ENCODE results near the gene MOG. TPM values are rescaled to one million over a fixed set of nuclear protein-coding genes. Genes with fewer than 3 reads are reported as not detected.

Gene MOG
- total RNA-seq, 6 experiments from 2014 or later = not detected

- Histone ChIP-seq H3K4me1 (no peaks in the 10 kb centered on the region), H3K36me3 (no peaks in the 10 kb centered on the region), H3K9me3 (no peaks in the 10 kb centered on the region), H3K27ac (no peak overlapping the region), H3K4me3 (no peak overlapping the region), H3K27me3 (peaks cover 0 to 5% of the 10 kb centered on the region in 2 donors)
- DNase-seq (no peak), ATAC-seq (no peak)
- intact Hi-C loops (cut with DNase I) = no loop called here
- 41% methylated on average over 7 of the region's 7 CpGs for WGBS (ENCODE audit: insufficient coverage, low coverage, low lambda C conversion rate, missing lambda C conversion rate)
- TF ChIP-seq POLR2A (IDR thresholded peaks at IDR 0.05) (no peak), CTCF (IDR thresholded peaks at IDR 0.05) (no peak)
These were observed 31.5 kb upstream of the MOG start for GRCh38 chr6:29625337-29625930.

- H3K27ac ChIP-seq = peak overlapping the region in 2 of 3 donors; percentile 28 to 47
- TF ChIP-seq CTCF (IDR thresholded peaks at IDR 0.05) (no peak), POLR2A (IDR thresholded peaks at IDR 0.05) (no peak)
These were observed 29.7 kb upstream of the MOG start for GRCh38 chr6:29626948-29627754.

GRCh38 chr6:29627755-29628418, 29.0 kb upstream of the MOG start:
- TF ChIP-seq POLR2A (IDR thresholded peaks at IDR 0.05) (peak; percentile 34), CTCF (IDR thresholded peaks at IDR 0.05) (no peak)
- DNase-seq (peak; percentile 59 to 82 (median 68)), ATAC-seq (peak; percentile 41 to 58 (median 50))
- Histone ChIP-seq H3K4me1 (no peaks in the 10 kb centered on the region), H3K27me3 (peaks cover 0 to 11% of the 10 kb centered on the region in 2 donors), H3K9me3 (no peaks in the 10 kb centered on the region), H3K27ac (peak overlapping the region in 2 of 3 donors; percentile 38 to 47), H3K36me3 (no peaks in the 10 kb centered on the region), H3K4me3 (peak overlapping the region; percentile 20 to 44 (median 34))
- intact Hi-C loops (cut with DNase I) = no loop called here
- WGBS (ENCODE audit: insufficient coverage, low coverage, low lambda C conversion rate, missing lambda C conversion rate) = 2% methylated on average over 44 of the region's 51 CpGs

More at GRCh38 chr6:29626948-29627754, 29.7 kb upstream of the MOG start:
- no peaks in the 10 kb centered on the region for H3K9me3 ChIP-seq
- no peaks in the 10 kb centered on the region for H3K4me1 ChIP-seq
- intact Hi-C loops (cut with DNase I) = no loop called here
- H3K36me3 ChIP-seq = no peaks in the 10 kb centered on the region
- WGBS (ENCODE audit: insufficient coverage, low coverage, low lambda C conversion rate, missing lambda C conversion rate) = 11% methylated on average over 11 of the region's 31 CpGs
- peak in 1 of 4 donors; percentile 5 for ATAC-seq
- DNase-seq = no peak
- peak overlapping the region; percentile 6 to 44 (median 20) for H3K4me3 ChIP-seq
- H3K27me3 ChIP-seq = peaks cover 0 to 9% of the 10 kb centered on the region in 2 donors

GRCh38 chr6:29628419-29629281, 28.2 kb upstream of the MOG start:
- Histone ChIP-seq H3K9me3 (no peaks in the 10 kb centered on the region), H3K27ac (peak overlapping the region; percentile 21 to 38 (median 32)), H3K4me3 (peak overlapping the region; percentile 18 to 44 (median 34)), H3K4me1 (no peaks in the 10 kb centered on the region), H3K27me3 (peaks cover 0 to 18% of the 10 kb centered on the region in 2 donors), H3K36me3 (no peaks in the 10 kb centered on the region)
- TF ChIP-seq CTCF (IDR thresholded peaks at IDR 0.05) (peak; percentile 12 to 59 (median 54)), POLR2A (IDR thresholded peaks at IDR 0.05) (no peak)
- intact Hi-C loops (cut with DNase I) = no loop called here
- 3% methylated on average over 30 of the region's 32 CpGs for WGBS (ENCODE audit: insufficient coverage, low coverage, low lambda C conversion rate, missing lambda C conversion rate)
- peak; percentile 63 to 79 (median 75) for DNase-seq
- peak; percentile 62 to 71 (median 66) for ATAC-seq
